Progenitor cell of endocrine pancreas (in vitro differentiated cells): ENCODE results near the gene ZYG11B. TPM values are rescaled to one million over a fixed set of nuclear protein-coding genes. Genes with fewer than 3 reads are reported as not detected.
A peak's percentile ranks its signal among the peaks of the same experiment; 100 is the strongest.
"Not testable (repeated sequence)": the region's sequence is repeated elsewhere in the genome, so short reads cannot be mapped to it uniquely, and the experiment has no call there.

Source experiments
- DNase-seq: peaks from one replicate; pipeline ENCODE4 v3.0.0; 2021; ENCODE audit warnings: low spot score; ENCODE audit not compliant: unreplicated experiment
- H3K27ac Mint-ChIP-seq: 2 replicates; pipeline ENCODE4 v1.8.0; 2021; ENCODE audit warnings: mild to moderate bottlenecking, moderate library complexity, mixed read lengths
- H3K27me3 Mint-ChIP-seq: 2 replicates; pipeline ENCODE4 v1.8.0; 2021; ENCODE audit warnings: mixed read lengths
- H3K36me3 Mint-ChIP-seq: 2 replicates; pipeline ENCODE4 v1.8.0; 2022; ENCODE audit warnings: mixed read lengths; ENCODE audit not compliant: insufficient read depth
- H3K4me1 Mint-ChIP-seq: 2 replicates; pipeline ENCODE4 v1.8.0; 2021; ENCODE audit warnings: low read depth, mixed read lengths
- H3K4me3 Mint-ChIP-seq: 2 replicates; pipeline ENCODE4 v1.8.0; 2021; ENCODE audit warnings: low read depth, mild to moderate bottlenecking, moderate library complexity, mixed read lengths
- H3K9me3 Mint-ChIP-seq: 2 replicates; pipeline ENCODE4 v1.8.0; 2021; ENCODE audit warnings: low read depth, mixed read lengths
- total RNA-seq: library from RNA; stranded (reverse); gene quantifications from 2 replicates; pipeline ENCODE4 v1.2.1, GENCODE V29; 2021
- TF ChIP-seq, protein P1 (sequence below): fragments of 200-600 bp; sonication (generic); IDR thresholded peaks from one replicate; pipeline ENCODE4 v1.5.0; 2021; ENCODE audit warnings: antibody characterized with exemption, mild to moderate bottlenecking; ENCODE audit not compliant: unreplicated experiment

ZYG11B gene
- total RNA-seq, 1 donor from 2014 or later = 31.5 TPM

DNA sequence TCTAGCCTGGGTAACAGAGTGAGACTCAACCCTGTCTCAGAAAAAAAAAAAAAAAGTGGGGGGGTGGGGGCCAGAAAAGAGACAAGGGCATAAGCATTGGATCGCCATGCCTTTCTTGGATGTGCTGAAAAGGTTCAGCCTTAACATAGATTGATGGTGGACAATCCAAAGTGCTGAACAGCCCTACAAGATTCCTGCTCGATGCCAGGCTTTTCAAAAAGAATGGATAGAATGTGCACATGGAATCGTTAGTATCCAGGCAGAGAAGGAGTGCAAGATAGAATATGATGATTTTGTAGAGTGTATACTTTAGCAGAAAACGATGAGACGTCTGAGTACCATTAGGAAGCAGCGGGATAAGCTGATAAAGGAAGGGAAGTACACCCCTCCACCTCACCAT, 17.2 kb upstream of the ZYG11B start:
- TF ChIP-seq, protein P1, sequence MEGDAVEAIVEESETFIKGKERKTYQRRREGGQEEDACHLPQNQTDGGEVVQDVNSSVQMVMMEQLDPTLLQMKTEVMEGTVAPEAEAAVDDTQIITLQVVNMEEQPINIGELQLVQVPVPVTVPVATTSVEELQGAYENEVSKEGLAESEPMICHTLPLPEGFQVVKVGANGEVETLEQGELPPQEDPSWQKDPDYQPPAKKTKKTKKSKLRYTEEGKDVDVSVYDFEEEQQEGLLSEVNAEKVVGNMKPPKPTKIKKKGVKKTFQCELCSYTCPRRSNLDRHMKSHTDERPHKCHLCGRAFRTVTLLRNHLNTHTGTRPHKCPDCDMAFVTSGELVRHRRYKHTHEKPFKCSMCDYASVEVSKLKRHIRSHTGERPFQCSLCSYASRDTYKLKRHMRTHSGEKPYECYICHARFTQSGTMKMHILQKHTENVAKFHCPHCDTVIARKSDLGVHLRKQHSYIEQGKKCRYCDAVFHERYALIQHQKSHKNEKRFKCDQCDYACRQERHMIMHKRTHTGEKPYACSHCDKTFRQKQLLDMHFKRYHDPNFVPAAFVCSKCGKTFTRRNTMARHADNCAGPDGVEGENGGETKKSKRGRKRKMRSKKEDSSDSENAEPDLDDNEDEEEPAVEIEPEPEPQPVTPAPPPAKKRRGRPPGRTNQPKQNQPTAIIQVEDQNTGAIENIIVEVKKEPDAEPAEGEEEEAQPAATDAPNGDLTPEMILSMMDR = no peak
- H3K36me3 Mint-ChIP-seq = no peaks in the 10 kb centered on the region
- H3K4me1 Mint-ChIP-seq = no peaks in the 10 kb centered on the region
- no peak overlapping the region for H3K27ac Mint-ChIP-seq
- DNase-seq = no peak
- no peaks in the 10 kb centered on the region for H3K9me3 Mint-ChIP-seq
- peaks cover 9% of the 10 kb centered on the region for H3K27me3 Mint-ChIP-seq
- H3K4me3 Mint-ChIP-seq = no peak overlapping the region

DNA sequence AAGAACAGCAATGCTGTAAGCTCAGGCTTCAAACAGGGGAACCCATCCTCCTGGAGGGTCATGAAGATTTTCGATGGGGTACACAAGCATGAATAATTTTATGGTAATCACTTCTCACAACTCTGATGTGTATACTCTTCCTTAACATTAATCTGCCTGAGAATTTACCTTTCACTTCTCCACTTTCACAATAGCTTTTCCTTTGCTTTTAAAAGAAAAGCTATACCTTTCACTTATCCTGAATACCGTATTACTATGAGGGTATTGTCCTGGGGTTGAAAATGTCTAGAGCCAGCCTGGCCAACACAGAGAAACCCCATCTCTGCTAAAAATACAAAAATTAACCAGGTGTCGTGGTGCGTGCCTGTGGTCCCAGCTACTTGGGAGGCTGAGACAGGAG, 12.7 kb upstream of the ZYG11B start:
- H3K4me3 Mint-ChIP-seq = no peak overlapping the region
- no peaks in the 10 kb centered on the region for H3K9me3 Mint-ChIP-seq
- H3K27me3 Mint-ChIP-seq = no peaks in the 10 kb centered on the region
- H3K36me3 Mint-ChIP-seq = no peaks in the 10 kb centered on the region
- TF ChIP-seq, protein P1 = no peak
- no peaks in the 10 kb centered on the region for H3K4me1 Mint-ChIP-seq
- no peak for DNase-seq
- no peak overlapping the region for H3K27ac Mint-ChIP-seq

DNA sequence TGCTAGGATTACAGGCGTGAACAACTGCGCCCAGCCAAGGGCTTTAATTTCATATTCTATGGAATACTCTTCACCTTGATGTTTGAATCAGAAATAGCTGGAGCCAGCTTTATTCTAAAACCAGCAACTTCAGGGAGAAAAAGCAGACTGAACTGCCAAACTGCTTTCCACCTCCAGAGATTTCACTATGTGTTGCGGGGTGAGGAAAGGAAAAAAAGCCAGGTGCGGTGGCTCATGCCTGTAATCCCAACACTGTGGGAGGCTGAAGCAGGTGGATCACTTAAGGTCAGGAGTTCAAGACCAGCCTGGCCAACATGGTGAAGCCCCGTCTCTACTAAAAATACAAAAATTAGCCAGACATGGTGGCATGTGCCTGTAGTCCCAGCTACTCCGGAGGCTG, 11.0 kb upstream of the ZYG11B start:
- H3K36me3 Mint-ChIP-seq, H3K27ac Mint-ChIP-seq, H3K4me3 Mint-ChIP-seq, H3K4me1 Mint-ChIP-seq, H3K27me3 Mint-ChIP-seq, DNase-seq, H3K9me3 Mint-ChIP-seq: not testable (repeated sequence)

DNA sequence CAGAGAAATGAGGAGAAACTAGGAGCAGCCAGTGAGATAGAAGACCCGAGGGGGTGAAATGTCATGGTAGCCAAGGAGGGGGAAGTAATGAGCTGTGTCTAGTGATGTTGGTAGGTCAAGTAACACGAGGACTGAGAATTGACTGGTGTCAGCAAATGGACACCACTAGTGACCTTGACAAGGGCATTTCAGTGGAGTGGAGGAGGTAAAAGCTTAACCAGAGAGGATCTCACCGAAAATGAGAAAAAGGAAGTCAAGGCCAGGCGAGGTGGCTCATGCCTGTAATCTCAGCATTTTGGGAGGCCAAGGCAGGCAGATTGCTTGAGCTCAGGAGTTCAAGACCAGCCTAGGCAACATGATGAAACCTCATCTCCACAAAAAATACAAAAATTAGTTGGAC, 3.0 kb upstream of the ZYG11B start:
- H3K4me1 Mint-ChIP-seq = peaks cover 12% of the 10 kb centered on the region
- no peaks in the 10 kb centered on the region for H3K36me3 Mint-ChIP-seq
- DNase-seq = no peak
- H3K27ac Mint-ChIP-seq = no peak overlapping the region
- H3K9me3 Mint-ChIP-seq = no peaks in the 10 kb centered on the region
- TF ChIP-seq, protein P1 = no peak
- H3K27me3 Mint-ChIP-seq = no peaks in the 10 kb centered on the region
- H3K4me3 Mint-ChIP-seq = no peak overlapping the region

DNA sequence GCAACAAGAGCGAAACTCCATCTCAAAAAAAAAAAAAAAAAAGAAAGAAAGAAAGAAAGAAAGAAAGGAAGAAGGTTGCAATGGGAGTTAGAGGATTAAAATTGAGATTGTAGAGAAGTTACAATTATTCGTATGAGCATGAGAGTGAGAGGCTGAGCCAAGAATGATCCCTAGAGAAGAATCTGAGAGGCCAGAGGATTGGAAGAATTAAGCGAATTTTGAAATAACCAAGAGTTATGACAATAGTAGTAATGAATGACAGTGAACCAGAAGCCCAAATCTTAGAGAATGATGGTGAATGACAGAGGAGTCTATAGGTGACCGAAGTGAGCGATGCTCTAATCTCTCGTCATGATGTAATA, 369 bp upstream of the ZYG11B start:
- H3K4me1 Mint-ChIP-seq = peaks cover 19% of the 10 kb centered on the region
- TF ChIP-seq, protein P1 = no peak
- H3K4me3 Mint-ChIP-seq = peak overlapping the region; percentile 63
- peak overlapping the region; percentile 90 for H3K27ac Mint-ChIP-seq
- H3K27me3 Mint-ChIP-seq = no peaks in the 10 kb centered on the region
- no peaks in the 10 kb centered on the region for H3K9me3 Mint-ChIP-seq
- H3K36me3 Mint-ChIP-seq = no peaks in the 10 kb centered on the region
- no peak for DNase-seq

DNA sequence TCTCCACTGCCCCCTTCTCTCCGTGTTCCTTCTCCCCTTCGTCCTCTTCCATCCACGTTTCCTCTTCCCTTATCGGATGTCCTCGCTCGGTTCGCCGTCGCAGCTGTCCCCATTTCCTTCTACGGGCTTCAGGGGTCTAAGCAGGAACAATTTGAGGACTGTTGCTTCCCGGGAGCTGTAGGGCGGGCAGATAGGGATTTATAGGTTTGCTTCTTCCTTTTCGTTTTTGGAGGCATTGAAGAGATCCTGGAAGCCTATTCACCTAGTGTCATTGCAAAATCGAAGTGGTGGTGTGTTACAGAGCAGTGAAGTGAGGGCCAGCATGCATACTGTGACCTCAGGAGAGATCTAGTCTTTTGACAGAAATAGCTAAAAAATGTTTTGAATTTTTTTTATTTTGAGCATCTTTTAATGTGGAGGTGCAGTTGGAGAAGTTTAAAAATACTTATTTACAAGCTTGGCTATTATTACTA, 897 bp downstream of the ZYG11B start:
- Mint-ChIP-seq H3K36me3 (no peaks in the 10 kb centered on the region), H3K27me3 (no peaks in the 10 kb centered on the region), H3K4me1 (peaks cover 19% of the 10 kb centered on the region), H3K9me3 (no peaks in the 10 kb centered on the region), H3K4me3 (peak overlapping the region; percentile 96), H3K27ac (peak overlapping the region; percentile 75)
- TF ChIP-seq, protein P1 = no peak
- no peak for DNase-seq
